ENCODE data around the gene BCAR1. TPM values are rescaled to one million over a fixed set of nuclear protein-coding genes. Genes with fewer than 3 reads are reported as not detected.
"Not testable (repeated sequence)": the region's sequence is repeated elsewhere in the genome, so short reads cannot be mapped to it uniquely, and the experiment has no call there.

The BCAR1 gene
- total RNA-seq, 2 donors from 2014 or later, result 46.5 to 65.9 TPM

GRCh38 chr16:75246504-75247205 lies 4.8 kb downstream of the BCAR1 start:
- DNase-seq, result peak; percentile 23
- intact Hi-C loops (cut with DNase I), result no loop called here
- no peak for ATAC-seq

DNA sequence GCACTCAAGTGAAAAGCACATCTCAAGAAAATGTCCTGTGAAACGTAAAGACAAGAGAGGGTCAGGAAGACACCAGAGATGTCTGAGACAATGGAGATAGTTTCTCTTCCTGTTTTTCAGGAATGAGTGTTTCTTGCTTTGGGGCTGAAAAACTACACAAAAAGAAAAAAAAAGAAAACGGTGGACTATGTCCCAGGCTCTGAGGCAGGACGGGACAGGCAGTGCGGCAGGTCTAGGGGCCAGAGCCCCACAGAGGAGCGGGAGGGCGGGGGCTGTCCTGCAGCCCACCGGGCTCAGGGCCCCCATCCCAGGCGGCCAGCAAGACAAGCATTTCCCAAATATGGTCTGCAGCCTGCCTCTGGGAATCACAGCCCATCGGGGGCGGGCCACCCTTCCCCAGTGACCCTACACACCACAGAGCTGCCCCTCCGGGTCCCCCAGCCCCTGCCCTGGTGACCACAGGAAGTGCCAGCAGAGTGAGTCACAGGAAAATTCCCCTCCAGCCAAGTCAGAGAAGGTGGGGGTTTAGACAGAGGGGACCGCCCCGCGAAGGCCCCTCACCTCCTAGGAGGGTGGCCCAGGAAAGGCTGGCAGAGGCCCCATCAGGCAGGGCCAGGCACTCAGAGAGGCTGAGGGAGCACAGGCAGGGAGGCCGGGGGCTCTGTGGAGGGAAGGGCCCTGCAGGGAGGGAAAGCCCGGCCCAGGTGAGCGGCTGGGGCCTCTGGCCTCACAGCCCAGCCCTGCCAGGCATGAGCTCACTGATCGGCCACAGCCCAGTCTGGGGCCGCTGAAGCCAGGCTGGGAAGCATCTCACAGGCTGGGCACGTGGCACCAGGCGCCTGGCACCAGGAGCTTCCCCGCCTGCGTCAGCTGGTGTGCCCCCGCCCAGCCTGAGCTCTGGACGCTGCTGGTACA lies 6.3 kb downstream of the BCAR1 start:
- ATAC-seq, result peak; percentile 79 to 81
- DNase-seq, result peak; percentile 89
- intact Hi-C loops (cut with DNase I), result no loop called here

DNA sequence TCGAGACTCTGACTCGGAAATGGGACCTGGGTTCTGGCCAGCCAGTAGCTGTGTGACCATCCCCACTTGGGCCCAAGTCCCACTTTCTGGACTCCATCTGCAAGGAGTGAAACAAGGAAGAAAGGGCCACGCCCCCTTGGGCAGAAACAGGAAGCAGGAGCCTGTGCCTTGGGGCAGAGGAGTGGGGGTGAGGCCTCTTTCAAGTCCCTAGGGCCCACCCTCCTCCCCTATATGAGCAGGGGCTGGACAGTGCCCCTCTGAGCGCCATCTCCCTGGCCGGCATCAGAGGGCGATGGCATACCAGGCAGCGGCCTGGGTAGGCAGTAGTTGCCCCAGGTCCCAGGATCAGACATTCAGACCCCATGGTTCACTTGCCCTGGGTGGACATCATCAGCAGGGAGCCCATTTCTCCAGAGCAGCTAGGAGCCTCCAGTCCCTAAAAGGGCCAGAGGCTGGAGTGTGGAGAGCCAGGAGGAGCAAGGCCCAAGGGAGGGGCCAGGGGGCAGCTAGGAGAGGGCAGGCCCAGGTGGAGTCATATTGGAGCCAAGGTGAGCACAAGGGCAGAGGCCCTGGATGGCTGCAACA lies 7.1 kb downstream of the BCAR1 start:
- ATAC-seq (peak; percentile 3 to 4), DNase-seq (peak; percentile 80)
- intact Hi-C loops (cut with DNase I), result no loop called here

DNA sequence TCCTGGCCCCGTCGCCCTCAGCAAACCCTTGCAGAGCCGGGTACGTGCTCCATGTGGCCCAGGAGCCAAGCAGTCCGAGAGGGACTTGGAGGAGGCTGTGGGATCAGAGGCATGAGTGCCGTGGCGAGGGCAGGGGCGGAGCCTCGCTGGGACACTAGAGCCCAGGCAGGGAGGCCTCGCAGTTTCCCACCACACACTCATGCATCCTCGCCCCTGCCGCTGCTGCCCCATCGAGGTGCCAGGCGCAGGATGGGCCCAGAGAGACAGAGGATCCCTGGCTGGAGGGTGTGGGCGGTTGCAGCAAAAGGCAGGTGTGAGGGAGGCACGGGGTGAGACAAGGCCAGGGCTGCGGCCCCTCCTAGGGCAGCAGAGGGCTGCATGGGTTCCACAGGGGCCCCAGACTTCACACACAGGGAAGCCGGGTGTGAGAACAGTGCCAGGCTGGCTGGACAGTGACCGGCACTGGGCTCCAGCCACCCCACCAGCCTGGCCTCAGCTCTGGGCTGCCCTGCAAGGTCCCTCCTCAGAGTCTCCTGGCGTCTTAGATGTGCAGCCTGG lies 7.7 kb downstream of the BCAR1 start:
- intact Hi-C loops (cut with DNase I), result no loop called here
- no peak for DNase-seq
- no peak for ATAC-seq

- ATAC-seq; intact Hi-C loops (cut with DNase I): not testable (repeated sequence)
Measured at GRCh38 chr16:75242436-75243078, 8.9 kb downstream of the BCAR1 start.

DNA sequence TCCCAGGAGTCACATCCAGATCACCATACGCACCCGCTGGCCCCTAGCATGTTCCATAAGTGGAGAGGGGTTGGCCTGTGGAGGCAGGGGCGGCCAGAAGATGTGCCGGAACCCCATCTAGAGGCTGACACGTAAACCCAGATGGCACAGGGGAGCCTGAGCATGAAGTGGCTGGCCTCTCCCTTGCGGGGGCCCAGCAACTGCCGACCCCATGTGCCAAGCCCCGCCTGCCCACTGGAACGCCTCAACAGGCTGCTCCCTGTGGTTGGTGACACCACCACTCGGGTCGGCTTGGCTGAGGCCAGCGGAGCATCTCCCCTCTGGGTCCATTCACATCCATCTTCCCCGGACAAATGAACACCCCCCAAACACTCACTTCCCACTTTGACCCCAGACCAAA lies 9.5 kb downstream of the BCAR1 start:
- DNase-seq (no peak), ATAC-seq (no peak)
- intact Hi-C loops (cut with DNase I), result no loop called here

More at GRCh38 chr16:75242436-75243078, 8.9 kb downstream of the BCAR1 start:
- peak; percentile 18 for DNase-seq

DNA sequence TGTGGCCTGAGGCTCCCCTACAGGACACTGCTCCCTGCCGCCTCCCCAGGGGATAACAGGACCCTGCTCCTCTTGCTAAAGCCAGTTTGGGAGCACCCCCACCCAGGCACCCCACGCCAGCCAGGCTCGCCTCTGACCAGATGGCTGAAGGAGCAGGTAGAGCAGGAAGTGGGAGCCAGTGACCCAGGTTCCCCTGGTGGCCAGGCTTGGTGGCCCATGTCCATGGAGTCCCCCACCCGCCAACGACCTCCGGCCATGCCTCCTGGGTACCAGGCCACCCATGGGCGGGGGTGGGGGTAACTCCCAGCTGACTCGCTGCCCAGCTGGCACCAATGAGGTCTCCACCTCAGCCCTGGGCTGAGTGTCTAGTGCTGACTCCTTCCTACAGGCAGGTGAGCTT lies 10.0 kb downstream of the BCAR1 start:
- intact Hi-C loops (cut with DNase I), result no loop called here
- ATAC-seq, result no peak
- DNase-seq, result peak; percentile 21

- ATAC-seq; intact Hi-C loops (cut with DNase I); DNase-seq: not testable (repeated sequence)
Measured at GRCh38 chr16:75240633-75241032, 10.8 kb downstream of the BCAR1 start.

GRCh38 chr16:75239542-75240122 lies 11.8 kb downstream of the BCAR1 start:
- ATAC-seq (no peak), DNase-seq (peak; percentile 22)
- intact Hi-C loops (cut with DNase I), result no loop called here

GRCh38 chr16:75238853-75239541 lies 12.4 kb downstream of the BCAR1 start:
- DNase-seq (peak; percentile 25), ATAC-seq (peak; percentile 5 to 10)
- intact Hi-C loops (cut with DNase I), result no loop called here

GRCh38 chr16:75238132-75238852 lies 13.1 kb downstream of the BCAR1 start:
- peak; percentile 86 for DNase-seq

DNA sequence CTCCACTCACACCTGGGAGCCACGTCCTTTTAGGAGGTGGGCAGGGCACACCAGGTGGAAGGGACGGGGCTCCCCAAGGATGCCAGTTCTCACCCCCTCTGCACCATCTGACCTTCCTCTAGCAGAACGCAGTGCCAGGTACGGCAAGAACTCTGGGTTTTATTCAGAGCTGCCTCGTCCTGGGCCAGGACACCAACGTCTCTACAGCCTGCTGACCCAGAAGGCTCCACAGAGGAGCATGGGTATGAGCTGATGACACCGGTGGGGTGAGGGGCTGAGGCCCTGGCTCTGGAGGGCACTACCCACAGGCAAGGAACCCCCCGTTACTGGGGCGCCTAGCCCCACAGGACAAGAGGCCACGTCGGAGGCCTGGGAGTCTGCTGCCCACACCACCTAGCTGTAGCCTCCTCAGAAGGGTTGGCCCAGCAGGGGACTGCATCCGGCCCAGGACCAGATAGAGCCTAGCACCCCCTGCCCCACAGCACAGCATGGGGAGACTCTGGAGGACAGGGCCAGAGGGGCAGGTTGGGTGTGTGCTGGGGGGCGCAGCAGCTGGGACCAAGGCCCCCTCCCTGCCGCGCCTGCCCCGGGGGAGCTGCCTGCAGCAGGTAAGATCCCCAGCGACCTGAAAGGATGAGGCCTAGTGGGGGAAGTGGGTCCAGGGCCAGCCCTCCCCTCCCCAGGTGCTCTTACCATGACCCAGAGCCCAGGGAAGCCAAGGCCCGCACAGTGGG lies 13.9 kb downstream of the BCAR1 start:
- peak; percentile 24 for DNase-seq
- no peak for ATAC-seq
- intact Hi-C loops (cut with DNase I), result no loop called here

More at GRCh38 chr16:75238132-75238852, 13.1 kb downstream of the BCAR1 start:
- peak; percentile 71 to 85 for ATAC-seq
- intact Hi-C loops (cut with DNase I), result no loop called here

DNA sequence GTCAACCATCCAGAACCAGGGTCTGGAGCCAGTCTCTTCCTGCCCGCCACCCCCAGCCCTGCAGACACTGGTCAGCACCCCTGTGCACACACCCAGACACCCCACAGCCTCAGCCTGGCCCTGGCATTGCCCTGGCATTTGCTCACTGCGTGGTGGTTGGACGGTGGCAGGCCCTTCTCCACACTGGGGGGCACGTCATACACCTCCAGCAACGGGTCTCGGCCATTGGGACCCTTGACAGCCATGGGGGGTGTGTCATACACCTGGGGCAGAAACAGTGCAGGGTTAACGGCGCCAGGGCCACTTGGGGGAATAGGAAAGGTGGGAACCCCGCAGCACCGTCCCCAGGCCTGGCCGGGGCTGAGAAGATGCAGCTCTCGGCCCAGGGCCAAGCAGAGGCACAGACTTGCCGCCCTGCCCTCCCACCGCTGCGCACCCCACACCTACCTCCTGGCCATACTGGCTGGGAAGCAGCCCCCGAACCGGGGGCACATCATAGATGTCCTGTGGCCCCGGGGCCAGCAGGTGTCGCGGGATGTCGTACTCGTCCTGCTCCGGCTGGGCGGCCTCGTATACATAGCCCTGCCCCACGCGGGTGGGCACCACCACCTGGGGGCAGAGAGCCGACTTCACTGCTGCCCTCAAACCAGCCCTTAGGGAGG lies 14.6 kb downstream of the BCAR1 start:
- intact Hi-C loops (cut with DNase I), result no loop called here
- DNase-seq, result peak; percentile 22
- ATAC-seq, result no peak

DNA sequence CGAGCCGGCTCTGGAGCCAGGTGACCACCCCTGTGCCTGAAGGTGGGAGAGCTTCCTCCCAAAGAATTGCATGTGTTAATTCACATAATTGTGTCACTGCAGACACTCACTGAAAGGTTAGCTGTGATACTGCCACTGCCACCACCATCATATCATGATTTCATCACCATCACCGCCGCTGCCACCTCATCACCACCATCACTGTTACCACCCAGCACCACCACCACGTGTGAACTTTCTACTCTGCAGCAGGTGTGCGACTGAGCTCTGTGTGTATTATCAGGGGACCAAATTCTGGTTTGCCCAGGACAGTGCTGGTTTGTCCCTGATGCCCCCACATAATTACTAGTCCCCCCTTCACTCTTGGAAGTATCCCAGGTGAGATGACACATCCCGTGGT lies 15.2 kb downstream of the BCAR1 start:
- ATAC-seq, result no peak
- intact Hi-C loops (cut with DNase I), result no loop called here

DNA sequence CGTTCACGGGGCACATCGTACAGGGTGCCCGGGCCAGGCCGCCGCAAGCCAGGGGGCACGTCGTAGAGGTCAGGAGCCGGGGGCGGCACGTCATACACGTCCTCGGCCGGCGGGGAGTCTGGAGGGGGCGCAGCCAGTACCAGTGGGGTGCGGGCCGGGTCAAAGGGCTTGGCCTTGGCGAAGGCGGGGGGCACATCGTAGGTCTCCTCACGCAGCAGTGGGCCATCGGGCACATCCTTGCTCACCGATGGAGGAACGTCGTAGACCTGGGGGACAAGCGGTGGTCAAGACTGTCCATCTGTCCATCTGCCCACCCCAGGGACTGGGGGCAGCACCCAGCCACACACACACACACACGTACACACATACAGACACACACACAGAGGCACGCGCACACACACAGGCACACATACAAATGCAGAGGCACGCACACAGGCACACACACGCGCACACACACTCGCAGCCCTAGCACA lies 15.7 kb downstream of the BCAR1 start:
- ATAC-seq, result no peak
- peak; percentile 22 for DNase-seq
- intact Hi-C loops (cut with DNase I), result no loop called here

More for the DNA sequence above, 15.2 kb downstream of the BCAR1 start:
- no peak for DNase-seq

All from left cardiac atrium (tissue), 4 donors.